CD8-positive, alpha-beta memory T cell (primary cell): ENCODE measurements around the gene BIN1. TPM values are rescaled to one million over a fixed set of nuclear protein-coding genes. Genes with fewer than 3 reads are reported as not detected.

ENCODE experiments used
- CTCF ChIA-PET: fragments of 350-600 bp; sonication (Branson Sonifier 250); formaldehyde crosslinking; loops from one replicate; lab custom pipeline; 2021; ENCODE audit warnings: antibody characterized with exemption; lab: Charles Lee
- POLR2A ChIA-PET: fragments of 350-600 bp; sonication (Branson Sonifier 250); formaldehyde crosslinking; loops from one replicate; lab custom pipeline; 2021; ENCODE audit warnings: antibody characterized with exemption; lab: Charles Lee
- DNase-seq, 5 donors: peaks; one replicate each; pipeline versions ENCODE4 v3.0.0 to v3.0.0-alpha.2; 2020 to 2022; ENCODE audit warnings: mixed read lengths in 1 of 5
- H3K27ac ChIP-seq: one replicate; pipeline ENCODE4 v1.7.0; 2013; ENCODE audit warnings: low read depth, mild to moderate bottlenecking, low read length, moderate library complexity
- H3K27me3 ChIP-seq: 2 replicates; pipeline ENCODE4 v1.7.0; 2013; ENCODE audit warnings: low read length, mild to moderate bottlenecking; ENCODE audit not compliant: insufficient read depth, poor library complexity, severe bottlenecking
- H3K36me3 ChIP-seq: 2 replicates; pipeline ENCODE4 v1.7.0; 2013; ENCODE audit warnings: mild to moderate bottlenecking, low read length, moderate library complexity; ENCODE audit not compliant: insufficient read depth
- H3K4me1 ChIP-seq: 2 replicates; pipeline ENCODE4 v1.7.0; 2013; ENCODE audit warnings: mild to moderate bottlenecking, low read length, moderate library complexity; ENCODE audit not compliant: insufficient read depth
- H3K4me3 ChIP-seq: 2 replicates; pipeline ENCODE4 v1.7.0; 2013; ENCODE audit warnings: mild to moderate bottlenecking, low read length
- H3K9me3 ChIP-seq: 2 replicates; pipeline ENCODE4 v1.7.0; 2013; ENCODE audit warnings: mild to moderate bottlenecking, low read length
- H3K27ac Mint-ChIP-seq, 8 donors: one replicate each; pipeline ENCODE4 v1.8.0; 2020 to 2021; ENCODE audit warnings: mixed read lengths in 8 of 8, mild to moderate bottlenecking in 6 of 8, inconsistent platforms in 3 of 8, moderate library complexity in 3 of 8
- H3K27me3 Mint-ChIP-seq, 2 donors: one replicate each; pipeline ENCODE4 v1.8.0; 2020 to 2021; ENCODE audit warnings: mixed read lengths in 2 of 2, mild to moderate bottlenecking in 1 of 2, moderate library complexity in 1 of 2
- H3K36me3 Mint-ChIP-seq, 3 donors: one replicate each; pipeline ENCODE4 v1.8.0; 2020 to 2021; ENCODE audit warnings: mixed read lengths in 3 of 3, inconsistent platforms in 1 of 3, mild to moderate bottlenecking in 1 of 3
- H3K4me1 Mint-ChIP-seq, 3 donors: one replicate each; pipeline ENCODE4 v1.8.0; 2020 to 2021; ENCODE audit warnings: mixed read lengths in 3 of 3, inconsistent platforms in 1 of 3, mild to moderate bottlenecking in 1 of 3
- H3K4me3 Mint-ChIP-seq, 7 donors: one replicate each; pipeline ENCODE4 v1.8.0; 2020 to 2021; ENCODE audit warnings: mixed read lengths in 7 of 7, mild to moderate bottlenecking in 6 of 7, moderate library complexity in 4 of 7, inconsistent platforms in 2 of 7
- H3K9me3 Mint-ChIP-seq, 5 donors: one replicate each; pipeline ENCODE4 v1.8.0; 2020 to 2022; ENCODE audit warnings: mixed read lengths in 5 of 5, mild to moderate bottlenecking in 3 of 5, moderate library complexity in 2 of 5, inconsistent platforms in 1 of 5
- polyA plus RNA-seq: library from polyadenylated mRNA; unstranded; fragments of 300-500 nt; fragmentation: Illumina TruSeq; gene quantifications from one replicate; pipeline ENCODE4 v1.2.3, GENCODE V29; 2021
- total RNA-seq, 2 experiments: library from RNA; stranded (reverse); gene quantifications; one replicate each; pipeline ENCODE4 v1.2.3, GENCODE V29; 2021

The BIN1 gene
- total and polyA plus RNA-seq, 3 experiments from 2014 or later: 84.9 to 163 (median 87.3) TPM

GRCh38 chr2:127043367-127044164 lies 63.4 kb downstream of the BIN1 start:
- no peaks in the 10 kb centered on the region for H3K27me3 ChIP-seq
- ChIA-PET POLR2A (no interaction called here), CTCF (no interaction called here)
- H3K4me3 ChIP-seq: no peak overlapping the region
- Mint-ChIP-seq H3K27me3 (no peaks in the 10 kb centered on the region), H3K36me3 (peaks cover 0 to 14% (median 4%) of the 10 kb centered on the region in 3 donors), H3K4me3 (no peak overlapping the region), H3K9me3 (no peaks in the 10 kb centered on the region), H3K4me1 (peaks cover 4 to 6% (median 4%) of the 10 kb centered on the region in 3 donors), H3K27ac (no peak overlapping the region)
- no peak overlapping the region for H3K27ac ChIP-seq
- H3K4me1 ChIP-seq: no peaks in the 10 kb centered on the region
- H3K9me3 ChIP-seq: no peaks in the 10 kb centered on the region
- DNase-seq: no peak
- H3K36me3 ChIP-seq: no peaks in the 10 kb centered on the region

- CTCF ChIA-PET: interaction anchor here (0.8 to 1.1 kb wide), 2 partner anchors 26 to 72 kb away, joined by 3 read pairs; no protein-coding TSS in a partner anchor
- peaks cover 0 to under 1% (median 0%) of the 10 kb centered on the region in 3 donors for H3K36me3 Mint-ChIP-seq
Measured at GRCh38 chr2:127041259-127041970, 65.5 kb downstream of the BIN1 start.

GRCh38 chr2:127040169-127040568 lies 66.8 kb downstream of the BIN1 start:
- Histone ChIP-seq H3K4me1 (no peaks in the 10 kb centered on the region), H3K36me3 (no peaks in the 10 kb centered on the region), H3K27me3 (no peaks in the 10 kb centered on the region), H3K9me3 (no peaks in the 10 kb centered on the region), H3K27ac (no peak overlapping the region), H3K4me3 (no peak overlapping the region)
- H3K4me3 Mint-ChIP-seq: no peak overlapping the region
- no peak overlapping the region for H3K27ac Mint-ChIP-seq
- no peaks in the 10 kb centered on the region for H3K9me3 Mint-ChIP-seq
- ChIA-PET POLR2A (no interaction called here), CTCF (interaction anchor here (0.7 to 0.8 kb wide), 2 partner anchors 12 to 94 kb away, joined by 3 read pairs; no protein-coding TSS in a partner anchor)
- no peaks in the 10 kb centered on the region for H3K36me3 Mint-ChIP-seq
- DNase-seq: no peak
- no peaks in the 10 kb centered on the region for H3K27me3 Mint-ChIP-seq
- peaks cover 0 to 3% (median 0%) of the 10 kb centered on the region in 3 donors for H3K4me1 Mint-ChIP-seq

More at GRCh38 chr2:127041259-127041970, 65.5 kb downstream of the BIN1 start:
- H3K36me3 ChIP-seq: no peaks in the 10 kb centered on the region
- H3K27me3 ChIP-seq: no peaks in the 10 kb centered on the region
- no peaks in the 10 kb centered on the region for H3K4me1 ChIP-seq
- Mint-ChIP-seq H3K27me3 (no peaks in the 10 kb centered on the region), H3K9me3 (no peaks in the 10 kb centered on the region), H3K4me1 (peaks cover under 1 to 3% (median 2%) of the 10 kb centered on the region in 3 donors), H3K4me3 (no peak overlapping the region), H3K27ac (no peak overlapping the region)
- no peak for DNase-seq
- POLR2A ChIA-PET: interaction anchor here (0.6 kb wide), 1 partner anchor 30 kb away, joined by 6 read pairs; no protein-coding TSS in a partner anchor
- H3K27ac ChIP-seq: no peak overlapping the region
- H3K4me3 ChIP-seq: no peak overlapping the region
- H3K9me3 ChIP-seq: no peaks in the 10 kb centered on the region

GRCh38 chr2:127039387-127040031 lies 67.4 kb downstream of the BIN1 start:
- peaks cover 0 to 3% (median 0%) of the 10 kb centered on the region in 3 donors for H3K4me1 Mint-ChIP-seq
- Histone ChIP-seq H3K36me3 (no peaks in the 10 kb centered on the region), H3K27ac (no peak overlapping the region), H3K4me3 (no peak overlapping the region), H3K4me1 (no peaks in the 10 kb centered on the region), H3K27me3 (no peaks in the 10 kb centered on the region), H3K9me3 (no peaks in the 10 kb centered on the region)
- CTCF ChIA-PET: interaction anchor here (0.8 kb wide), 2 partner anchors 9 to 13 kb away, joined by 3 read pairs; no protein-coding TSS in a partner anchor
- no peaks in the 10 kb centered on the region for H3K9me3 Mint-ChIP-seq
- POLR2A ChIA-PET: interaction anchor here (0.7 kb wide), 1 partner anchor 75 kb away, joined by 3 read pairs; no protein-coding TSS in a partner anchor
- no peak overlapping the region for H3K27ac Mint-ChIP-seq
- DNase-seq: no peak
- H3K36me3 Mint-ChIP-seq: no peaks in the 10 kb centered on the region
- H3K4me3 Mint-ChIP-seq: no peak overlapping the region
- no peaks in the 10 kb centered on the region for H3K27me3 Mint-ChIP-seq

- no peaks in the 10 kb centered on the region for H3K9me3 Mint-ChIP-seq
- peaks cover 0 to 3% of the 10 kb centered on the region in 2 donors for H3K27me3 Mint-ChIP-seq
- peaks cover 0 to 3% (median 0%) of the 10 kb centered on the region in 3 donors for H3K4me1 Mint-ChIP-seq
- no peak overlapping the region for H3K27ac ChIP-seq
- CTCF ChIA-PET: no interaction called here
- POLR2A ChIA-PET: no interaction called here
- peak overlapping the region in 1 of 8 donors; percentile 72 for H3K27ac Mint-ChIP-seq
- DNase-seq: no peak
- no peak overlapping the region for H3K4me3 ChIP-seq
- H3K36me3 Mint-ChIP-seq: no peaks in the 10 kb centered on the region
- H3K9me3 ChIP-seq: no peaks in the 10 kb centered on the region
- no peaks in the 10 kb centered on the region for H3K27me3 ChIP-seq
- H3K4me3 Mint-ChIP-seq: no peak overlapping the region
- no peaks in the 10 kb centered on the region for H3K4me1 ChIP-seq
- H3K36me3 ChIP-seq: no peaks in the 10 kb centered on the region
Measured at GRCh38 chr2:127037476-127037875, 69.5 kb downstream of the BIN1 start.

- Mint-ChIP-seq H3K4me1 (peaks cover 0 to 2% (median 0%) of the 10 kb centered on the region in 3 donors), H3K27ac (no peak overlapping the region), H3K9me3 (no peaks in the 10 kb centered on the region), H3K27me3 (peaks cover 4 to 14% of the 10 kb centered on the region in 2 donors), H3K36me3 (no peaks in the 10 kb centered on the region), H3K4me3 (no peak overlapping the region)
- CTCF ChIA-PET: interaction anchor here (1.0 to 1.3 kb wide), 2 partner anchors 15 to 33 kb away, joined by 3 to 5 read pairs; no protein-coding TSS in a partner anchor
- POLR2A ChIA-PET: no interaction called here
- Histone ChIP-seq H3K27me3 (no peaks in the 10 kb centered on the region), H3K9me3 (no peaks in the 10 kb centered on the region), H3K4me3 (no peak overlapping the region), H3K4me1 (no peaks in the 10 kb centered on the region), H3K27ac (no peak overlapping the region), H3K36me3 (no peaks in the 10 kb centered on the region)
- DNase-seq: no peak
Measured at GRCh38 chr2:127034883-127035611, 71.9 kb downstream of the BIN1 start.

- Histone ChIP-seq H3K27me3 (no peaks in the 10 kb centered on the region), H3K27ac (no peak overlapping the region), H3K4me3 (no peak overlapping the region), H3K9me3 (no peaks in the 10 kb centered on the region), H3K4me1 (no peaks in the 10 kb centered on the region), H3K36me3 (no peaks in the 10 kb centered on the region)
- ChIA-PET POLR2A (no interaction called here), CTCF (no interaction called here)
- Mint-ChIP-seq H3K4me3 (no peak overlapping the region), H3K4me1 (no peaks in the 10 kb centered on the region), H3K36me3 (no peaks in the 10 kb centered on the region), H3K27me3 (peaks cover 4 to 24% of the 10 kb centered on the region in 2 donors), H3K27ac (no peak overlapping the region), H3K9me3 (no peaks in the 10 kb centered on the region)
- no peak for DNase-seq
Measured at GRCh38 chr2:127034051-127034450, 72.9 kb downstream of the BIN1 start.
